Panc1 (cell line): ENCODE measurements around the gene PTPDC1. TPM values are rescaled to one million over a fixed set of nuclear protein-coding genes. Genes with fewer than 3 reads are reported as not detected.

ENCODE experiments used
- ATAC-seq: fragments of 200-7000 bp; cut with Tn5 transposase; 2 replicates; pipeline ENCODE4 v1.9.1; 2020; ENCODE audit warnings: mild to moderate bottlenecking, moderate library complexity
- BruUV-seq: library from RNA; stranded (reverse); fragments of 400-500 nt; replicated peaks from 2 replicates; lab custom pipeline; 2021; lab: Mats Ljungman, UMichigan
- CTCF ChIA-PET: fragments of 300-600 bp; sonication (Branson Sonifier 250); formaldehyde crosslinking; loops from one replicate; lab custom pipeline; 2022; ENCODE audit warnings: antibody characterized with exemption; lab: Charles Lee
- POLR2A ChIA-PET: fragments of 300-600 bp; sonication (Branson Sonifier 250); formaldehyde crosslinking; loops from one replicate; lab custom pipeline; 2022; ENCODE audit warnings: antibody characterized with exemption; lab: Charles Lee
- DNase-seq: peaks from one replicate; pipeline ENCODE4 v3.0.0-alpha.2; 2010; ENCODE audit warnings: low read depth, low spot score
- H3K27ac ChIP-seq: 2 replicates; pipeline ENCODE4 v1.5.1; 2011; ENCODE audit warnings: mild to moderate bottlenecking, low read length, inconsistent platforms
- H3K27me3 ChIP-seq: fragments of 200-500 bp; sonication (Bioruptor generic); 2 replicates; pipeline ENCODE4 v1.6.0; 2014; ENCODE audit warnings: low read length, inconsistent platforms; ENCODE audit not compliant: control insufficient read depth, insufficient read depth
- H3K36me3 ChIP-seq: fragments of 200-500 bp; sonication (Bioruptor generic); 2 replicates; pipeline ENCODE4 v1.5.1; 2014; ENCODE audit warnings: inconsistent platforms, mild to moderate bottlenecking, low read length, moderate library complexity; ENCODE audit not compliant: control insufficient read depth, insufficient read depth
- H3K4me1 ChIP-seq: 2 replicates; pipeline ENCODE4 v1.5.1; 2011; ENCODE audit warnings: inconsistent platforms, mild to moderate bottlenecking, low read length, moderate library complexity; ENCODE audit not compliant: control insufficient read depth, insufficient read depth
- H3K4me3 ChIP-seq, 2 experiments: 2 replicates each; pipeline ENCODE4 v1.5.1; 2011 to 2012; ENCODE audit warnings: low read depth in 2 of 2, low read length in 2 of 2, mild to moderate bottlenecking in 2 of 2, inconsistent platforms in 1 of 2, moderate library complexity in 1 of 2
- H3K9me3 ChIP-seq: fragments of 200-500 bp; sonication (Bioruptor generic); 2 replicates; pipeline ENCODE4 v1.5.1; 2014; ENCODE audit warnings: low read depth, mild to moderate bottlenecking, inconsistent platforms, low read length, moderate library complexity; ENCODE audit not compliant: control insufficient read depth, insufficient read depth
- CTCF ChIP-seq: fragments of 450-650 bp; IDR thresholded peaks from 2 replicates; pipeline ENCODE4 v1.5.1; 2017; ENCODE audit warnings: mild to moderate bottlenecking
- POLR2AphosphoS5 ChIP-seq: IDR thresholded peaks from 2 replicates; pipeline ENCODE4 v1.6.1; 2012; ENCODE audit warnings: mild to moderate bottlenecking, low read depth, low read length, moderate library complexity
- REST ChIP-seq, 2 experiments: IDR thresholded peaks; 2 replicates each; pipeline ENCODE4 v1.6.1; 2011 to 2012; ENCODE audit warnings: low read depth in 2 of 2, control low read depth in 1 of 2, low read length in 1 of 2, mild to moderate bottlenecking in 1 of 2, moderate library complexity in 1 of 2; ENCODE audit not compliant: insufficient read depth in 1 of 2
- SIN3A ChIP-seq: IDR thresholded peaks from 2 replicates; pipeline ENCODE4 v1.6.1; 2012; ENCODE audit warnings: low read depth, mild to moderate bottlenecking, low read length, moderate library complexity, borderline replicate concordance; ENCODE audit not compliant: insufficient read depth
- TCF7L2 ChIP-seq: IDR thresholded peaks from 2 replicates; pipeline ENCODE4 v1.6.1; 2011; ENCODE audit warnings: mild to moderate bottlenecking, low read depth, low read length, inconsistent platforms
- in situ Hi-C: cut with HindIII; loops from 2 replicates; pipeline ENCODE4 v1.10.0; 2016; ENCODE audit warnings: low sequenced_read_pairs, low pct_unique_long_range_greater_than_20kb
- intact Hi-C: fragments of 100-400 bp; cut with micrococcal nuclease; formaldehyde crosslinking; loops from one replicate; pipeline ENCODE4 v1.10.0; 2022; ENCODE audit not compliant: unreplicated experiment
- total RNA-seq: library from RNA; stranded (reverse); gene quantifications from one replicate; pipeline ENCODE4 v1.2.1, GENCODE V29; 2021; ENCODE audit not compliant: unreplicated experiment

PTPDC1 gene
- total RNA-seq, 1 experiment from 2014 or later: 10.6 TPM

GRCh38 chr9:94081435-94081834, 2.8 kb upstream of the PTPDC1 start:
- no TSS peak for BruUV-seq
- no peaks in the 10 kb centered on the region for H3K27me3 ChIP-seq
- no peaks in the 10 kb centered on the region for H3K36me3 ChIP-seq
- no peak for ATAC-seq
- ChIA-PET POLR2A (no interaction called here), CTCF (interaction anchor here (0.6 kb wide), 1 partner anchor 88 kb away, joined by 4 read pairs; no protein-coding TSS in a partner anchor)
- TF ChIP-seq CTCF: no peak
- no peak for TF ChIP-seq SIN3A
- no peak for TF ChIP-seq REST (IDR thresholded peaks at IDR 0.05; ENCODE audit: insufficient read depth in 1 of 2, low read depth in 2 of 2, low read length in 1 of 2)
- no peak for TF ChIP-seq POLR2AphosphoS5
- TF ChIP-seq TCF7L2: no peak
- in situ Hi-C loops: no loop called here
- no peak overlapping the region for H3K4me3 ChIP-seq
- no peaks in the 10 kb centered on the region for H3K4me1 ChIP-seq
- no peak overlapping the region for H3K27ac ChIP-seq
- intact Hi-C loops: no loop called here
- no peaks in the 10 kb centered on the region for H3K9me3 ChIP-seq
- no peak for DNase-seq

GRCh38 chr9:94081864-94082463, 2.3 kb upstream of the PTPDC1 start:
- no peaks in the 10 kb centered on the region for H3K9me3 ChIP-seq
- DNase-seq: no peak
- H3K27ac ChIP-seq: no peak overlapping the region
- in situ Hi-C loops (no loop called here), intact Hi-C loops (no loop called here)
- BruUV-seq: no TSS peak
- ChIA-PET CTCF (interaction anchor here (0.6 kb wide), 1 partner anchor 87 kb away, joined by 4 read pairs; no protein-coding TSS in a partner anchor), POLR2A (no interaction called here)
- no peak for TF ChIP-seq SIN3A
- no peak for ATAC-seq
- no peaks in the 10 kb centered on the region for H3K27me3 ChIP-seq
- peaks cover 2% of the 10 kb centered on the region; the same call in 1 of the 2 replicates for H3K4me1 ChIP-seq
- no peaks in the 10 kb centered on the region for H3K36me3 ChIP-seq
- no peak overlapping the region for H3K4me3 ChIP-seq

- H3K27ac ChIP-seq: no peak overlapping the region
- no peak for TF ChIP-seq CTCF
- no peak for TF ChIP-seq POLR2AphosphoS5
- no peak for TF ChIP-seq SIN3A
- no peak for TF ChIP-seq TCF7L2
- no peak for TF ChIP-seq REST (IDR thresholded peaks at IDR 0.05; ENCODE audit: insufficient read depth in 1 of 2, low read depth in 2 of 2, low read length in 1 of 2)
- H3K4me3 ChIP-seq: no peak overlapping the region
- intact Hi-C loops: no loop called here
- POLR2A ChIA-PET: interaction anchor here (0.6 kb wide), 1 partner anchor 102 kb away, joined by 3 read pairs; no protein-coding TSS in a partner anchor
- in situ Hi-C loops: no loop called here
- no TSS peak for BruUV-seq
- peaks cover 3% of the 10 kb centered on the region; the same call in 1 of the 2 replicates for H3K4me1 ChIP-seq
- no peaks in the 10 kb centered on the region for H3K27me3 ChIP-seq
- no peak for ATAC-seq
- CTCF ChIA-PET: no interaction called here
- no peaks in the 10 kb centered on the region for H3K9me3 ChIP-seq
- H3K36me3 ChIP-seq: no peaks in the 10 kb centered on the region
- no peak for DNase-seq
These were observed 1.7 kb upstream of the PTPDC1 start for GRCh38 chr9:94082553-94082952.
